GM12865 (cell line): Measurements from ENCODE around the gene VPS4A.
A peak's percentile ranks its signal among the peaks of the same experiment; 100 is the strongest.

Source experiments
- DNase-seq: peaks from one replicate; pipeline ENCODE4 v3.0.0; 2010; ENCODE audit warnings: low read depth
- H3K4me3 ChIP-seq: 2 replicates; pipeline ENCODE4 v1.5.1; 2011; ENCODE audit warnings: mild to moderate bottlenecking, low read depth, low read length, control low read depth
- TF ChIP-seq, protein P1 (sequence below): IDR thresholded peaks from 2 replicates; pipeline ENCODE4 v1.5.1; 2011; ENCODE audit warnings: low read length, control low read depth, low read depth, inconsistent platforms; ENCODE audit not compliant: insufficient read depth; ENCODE audit errors: missing control alignments

VPS4A gene

DNA sequence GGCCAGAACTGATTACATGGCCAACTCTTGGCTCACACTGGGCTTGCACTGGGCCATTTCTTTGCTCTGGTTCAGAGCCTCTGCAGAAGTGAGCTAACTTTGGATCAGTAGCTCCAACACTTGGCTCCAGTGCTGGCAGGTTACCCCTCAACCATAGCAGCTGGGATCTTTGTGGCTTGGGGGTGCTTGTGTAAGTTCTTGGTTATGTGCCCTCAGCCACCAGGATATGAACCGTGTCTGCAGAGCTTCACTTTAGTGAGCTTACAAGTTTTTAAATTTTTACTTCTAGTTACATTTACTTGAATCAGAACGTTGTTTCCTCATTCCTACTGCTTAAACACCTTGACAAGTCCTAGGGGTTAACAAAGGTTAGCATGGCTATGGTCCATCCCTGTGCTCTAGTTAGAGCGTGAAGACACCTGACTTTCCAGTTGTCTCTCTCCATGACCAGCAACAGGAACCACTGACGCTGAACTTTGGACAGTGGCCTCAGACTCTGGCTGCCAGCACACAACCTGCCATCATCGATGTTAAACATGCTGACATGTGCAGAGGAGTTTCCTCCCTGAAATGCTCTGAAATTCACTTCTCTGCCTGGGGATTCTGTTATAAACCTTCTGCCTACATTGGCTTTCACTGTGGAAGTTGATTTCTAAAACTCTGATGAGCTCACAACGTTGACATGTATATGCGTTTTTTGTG, 15.2 kb downstream of the VPS4A start:
- H3K4me3 ChIP-seq = no peak overlapping the region
- TF ChIP-seq, protein P1, sequence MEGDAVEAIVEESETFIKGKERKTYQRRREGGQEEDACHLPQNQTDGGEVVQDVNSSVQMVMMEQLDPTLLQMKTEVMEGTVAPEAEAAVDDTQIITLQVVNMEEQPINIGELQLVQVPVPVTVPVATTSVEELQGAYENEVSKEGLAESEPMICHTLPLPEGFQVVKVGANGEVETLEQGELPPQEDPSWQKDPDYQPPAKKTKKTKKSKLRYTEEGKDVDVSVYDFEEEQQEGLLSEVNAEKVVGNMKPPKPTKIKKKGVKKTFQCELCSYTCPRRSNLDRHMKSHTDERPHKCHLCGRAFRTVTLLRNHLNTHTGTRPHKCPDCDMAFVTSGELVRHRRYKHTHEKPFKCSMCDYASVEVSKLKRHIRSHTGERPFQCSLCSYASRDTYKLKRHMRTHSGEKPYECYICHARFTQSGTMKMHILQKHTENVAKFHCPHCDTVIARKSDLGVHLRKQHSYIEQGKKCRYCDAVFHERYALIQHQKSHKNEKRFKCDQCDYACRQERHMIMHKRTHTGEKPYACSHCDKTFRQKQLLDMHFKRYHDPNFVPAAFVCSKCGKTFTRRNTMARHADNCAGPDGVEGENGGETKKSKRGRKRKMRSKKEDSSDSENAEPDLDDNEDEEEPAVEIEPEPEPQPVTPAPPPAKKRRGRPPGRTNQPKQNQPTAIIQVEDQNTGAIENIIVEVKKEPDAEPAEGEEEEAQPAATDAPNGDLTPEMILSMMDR = no peak
- no peak for DNase-seq

DNA sequence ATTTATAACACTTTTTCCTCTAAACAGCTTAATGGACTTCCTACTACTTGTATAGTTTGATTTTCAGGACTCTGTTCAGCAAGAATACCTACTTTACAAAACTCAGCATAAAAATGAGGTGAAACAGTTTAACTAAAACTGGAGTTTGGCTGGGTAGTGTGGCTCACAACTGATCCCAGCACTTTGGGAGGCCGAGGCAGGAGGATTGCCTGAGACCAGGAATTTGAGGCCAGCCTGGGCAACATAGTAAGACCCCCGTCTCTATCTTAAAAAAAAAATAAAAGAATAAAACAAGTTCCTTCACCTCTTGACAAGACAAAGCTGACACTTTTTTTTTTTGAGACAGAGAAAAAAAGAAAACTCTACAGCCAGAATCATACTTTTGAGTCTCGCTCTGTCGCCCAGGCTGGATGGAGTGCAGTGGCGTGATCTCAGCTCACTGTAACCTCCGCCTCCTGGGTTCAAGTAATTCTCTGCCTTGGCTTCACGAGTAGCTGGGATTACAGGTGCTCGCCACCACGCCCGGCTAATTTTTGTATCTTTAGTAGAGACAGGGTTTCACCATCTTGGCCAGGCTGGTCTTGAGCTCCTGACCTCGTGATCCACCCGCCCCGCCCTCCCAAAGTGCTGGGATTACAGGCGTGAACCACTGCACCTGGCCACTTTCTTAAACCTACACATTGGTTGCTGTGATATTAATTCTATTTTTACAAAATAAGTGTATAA, 16.6 kb downstream of the VPS4A start:
- TF ChIP-seq, protein P1 = no peak
- H3K4me3 ChIP-seq = no peak overlapping the region
- DNase-seq = no peak

DNA sequence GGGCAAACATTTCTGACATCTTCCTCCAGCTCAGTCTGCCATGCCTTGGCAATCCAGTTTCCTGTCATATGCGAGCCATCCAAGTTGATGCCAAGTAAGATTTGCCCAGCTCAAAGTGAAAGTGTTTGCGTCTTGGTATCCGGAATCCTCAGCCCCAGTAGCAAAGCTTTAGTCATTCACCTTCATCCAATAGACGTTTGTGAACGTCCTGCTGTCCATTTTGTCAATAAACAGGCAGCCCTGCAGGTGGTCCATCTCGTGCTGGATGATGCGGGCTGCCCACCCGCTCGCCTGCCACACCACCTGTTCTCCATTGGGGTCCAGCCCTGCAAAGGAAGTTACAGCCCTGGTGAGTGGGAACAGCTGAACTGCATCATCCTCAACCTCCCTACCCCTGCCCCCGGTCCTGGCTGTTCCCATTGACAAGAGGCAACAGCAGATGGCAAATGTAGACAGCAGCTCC, 17.7 kb downstream of the VPS4A start:
- TF ChIP-seq, protein P1 = no peak
- peak overlapping the region; percentile 78 for H3K4me3 ChIP-seq
- DNase-seq = peak; percentile 25

DNA sequence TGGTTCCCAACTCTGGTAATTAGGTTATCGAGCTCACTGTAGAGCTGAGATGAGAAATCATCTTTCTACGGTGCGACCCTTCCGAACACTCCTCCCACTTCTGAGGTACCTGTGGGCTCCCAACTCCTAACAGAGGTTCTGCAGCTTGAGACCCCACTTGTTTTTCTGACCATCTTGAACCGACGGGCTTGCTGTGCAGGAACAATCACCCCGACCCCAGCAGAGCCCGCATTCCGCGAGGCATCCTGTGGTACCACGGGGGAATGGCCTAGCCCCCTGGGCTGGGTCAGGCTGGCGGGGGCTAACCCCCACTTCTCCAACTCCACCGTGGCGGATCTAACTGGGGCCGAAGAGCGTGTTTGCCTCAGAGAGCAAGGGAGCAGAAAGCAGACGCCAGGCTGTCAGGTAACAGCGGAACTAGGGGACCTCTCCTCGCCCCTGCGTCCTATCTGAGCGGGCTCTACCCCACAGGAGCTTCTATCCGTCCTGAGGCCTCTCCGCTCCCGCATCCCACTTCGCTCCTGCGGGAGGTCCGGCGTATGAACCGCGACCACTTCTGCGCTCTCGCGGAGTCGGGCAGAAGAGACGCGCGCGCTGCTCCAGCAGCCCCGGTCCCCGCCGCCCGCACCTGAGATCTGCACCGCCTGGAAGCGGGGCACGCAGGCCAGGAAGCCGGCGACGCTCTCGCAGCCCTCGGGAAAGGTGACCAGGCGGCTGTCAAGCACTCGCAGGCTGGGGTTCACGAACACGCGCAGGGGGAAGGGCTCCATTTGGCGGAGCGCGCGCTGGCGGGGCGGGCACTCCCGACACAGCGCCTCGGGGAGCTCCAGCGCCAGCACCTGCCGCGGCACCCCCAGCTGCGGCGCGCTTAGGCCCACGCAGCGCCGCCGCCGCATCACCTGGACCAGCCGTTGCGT, 18.5 kb downstream of the VPS4A start:
- DNase-seq = peak; percentile 52
- H3K4me3 ChIP-seq = peak overlapping the region; percentile 78
- TF ChIP-seq, protein P1 = no peak

DNA sequence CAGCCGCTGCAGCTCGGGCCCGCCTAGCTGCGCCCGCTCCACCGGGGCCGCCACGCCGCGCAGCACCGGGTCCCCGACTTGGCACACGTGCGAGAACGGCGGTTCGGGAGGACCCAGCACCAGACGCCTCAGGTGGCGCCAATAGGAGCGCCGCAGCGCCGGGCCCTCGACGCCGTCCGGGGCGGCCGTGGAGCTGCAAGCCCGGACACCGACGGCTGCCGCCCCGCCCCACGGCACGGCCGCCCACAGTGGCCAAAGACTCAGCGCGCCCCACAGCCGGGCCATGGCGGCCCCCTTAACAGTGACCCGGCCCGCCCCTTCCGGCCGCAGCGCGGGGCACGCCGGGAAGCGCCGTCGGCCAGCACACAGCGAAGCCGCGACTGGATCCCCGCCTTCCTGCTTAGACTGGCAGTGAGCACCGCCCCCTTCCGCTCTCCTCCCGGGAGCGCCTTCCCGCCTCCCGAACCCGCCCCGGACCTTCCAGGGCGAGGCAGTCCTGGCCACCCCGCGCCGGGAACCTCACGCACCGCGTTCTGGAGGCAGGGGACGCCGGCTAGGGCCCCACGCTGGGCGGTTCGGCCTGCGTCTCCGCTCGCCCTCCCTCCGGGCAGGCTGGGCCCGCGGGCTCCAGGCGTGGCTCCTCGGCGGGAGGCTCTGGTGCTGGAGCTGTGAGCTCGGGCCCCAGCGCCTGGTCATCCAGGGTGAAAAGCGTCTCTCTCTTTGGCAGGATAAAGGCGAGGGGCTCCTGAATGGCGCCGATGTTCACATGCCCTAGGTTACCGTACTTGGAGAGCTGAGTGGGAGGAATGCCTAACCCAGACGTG, 19.3 kb downstream of the VPS4A start, which contains the start of gene PDF:
PDF (minus strand) TSS at position 303 of the 824 bp plus-strand sequence; CDS start at position 285, 18 bp downstream.
- TF ChIP-seq, protein P1 = no peak

DNA sequence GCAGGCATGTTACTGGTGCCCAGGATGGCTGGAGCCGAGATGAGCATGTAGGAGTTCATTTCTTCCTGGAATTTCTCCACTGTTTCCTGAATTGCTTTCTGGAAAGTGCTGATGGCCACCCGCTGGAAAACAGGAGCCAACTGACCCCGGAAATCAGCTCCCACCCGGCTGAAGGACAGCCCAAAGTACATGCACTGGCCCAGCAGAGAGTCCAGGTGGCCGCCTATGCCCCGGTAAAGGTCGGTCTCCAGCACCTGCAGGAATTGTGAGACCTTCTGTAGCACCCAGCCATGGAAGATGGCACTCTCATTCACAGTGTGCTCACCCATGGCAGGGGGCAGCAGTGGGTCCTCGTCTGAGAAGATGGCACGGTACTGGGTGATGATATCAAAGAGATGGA, 23.5 kb downstream of the VPS4A start:
- no peak for DNase-seq
- no peak overlapping the region for H3K4me3 ChIP-seq
- TF ChIP-seq, protein P1 = no peak

More for the DNA sequence above, 19.3 kb downstream of the VPS4A start, which contains the start of gene PDF:
- peak; percentile 93 for DNase-seq
- peak within 1 kb of the TSS; percentile 78 for H3K4me3 ChIP-seq
